HG03108 (cell line): Measurements from ENCODE around the gene OTOL1.
A peak's percentile ranks its signal among the peaks of the same experiment; 100 is the strongest.

Experiments used
- ATAC-seq: cut with Tn5 transposase; IDR thresholded peaks from one replicate; pipeline ENCODE4 v1.9.1; 2021; ENCODE audit warnings: moderate library complexity; ENCODE audit not compliant: unreplicated experiment

The OTOL1 gene

DNA sequence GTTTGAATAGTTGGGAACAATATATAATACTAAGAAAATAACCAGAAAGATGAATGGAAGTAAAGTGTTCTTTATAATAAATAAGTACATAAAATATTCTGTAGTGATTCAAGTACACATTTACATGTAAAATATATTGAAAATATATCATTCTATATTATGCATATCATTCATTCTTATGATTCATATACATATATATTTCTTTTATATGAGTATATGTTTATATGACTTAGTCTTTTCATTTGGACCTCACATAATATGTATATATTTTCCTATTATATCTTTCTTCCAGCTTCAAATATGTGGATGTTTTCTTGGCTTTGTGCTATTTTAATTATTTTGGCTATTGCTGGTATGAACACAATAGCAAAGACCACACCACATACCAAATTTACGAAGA, at the start of gene OTOL1:
OTOL1 (plus strand) TSS at position 301 of the 400 bp plus-strand sequence; CDS start at position 301, 0 bp downstream.
- ATAC-seq: no peak

DNA sequence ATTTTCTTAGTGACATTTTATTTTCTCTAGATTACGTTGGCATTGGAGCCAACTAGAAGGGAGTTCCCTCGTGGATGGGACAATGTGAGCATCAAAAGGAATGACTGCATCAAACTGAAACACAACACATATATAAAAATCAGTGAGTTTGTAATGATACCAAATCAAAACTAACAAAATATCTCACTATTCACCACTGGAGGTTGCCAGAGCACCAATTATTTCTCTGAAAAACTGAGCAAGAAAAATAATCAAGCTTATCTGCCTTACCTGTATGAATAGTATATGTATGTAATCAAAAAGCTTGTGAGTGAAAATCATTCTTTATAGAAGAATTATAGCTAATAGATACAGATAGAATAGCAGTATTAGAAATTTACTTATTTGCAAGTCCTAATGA, 46.8 kb upstream of the OTOL1 start:
- no peak for ATAC-seq

DNA sequence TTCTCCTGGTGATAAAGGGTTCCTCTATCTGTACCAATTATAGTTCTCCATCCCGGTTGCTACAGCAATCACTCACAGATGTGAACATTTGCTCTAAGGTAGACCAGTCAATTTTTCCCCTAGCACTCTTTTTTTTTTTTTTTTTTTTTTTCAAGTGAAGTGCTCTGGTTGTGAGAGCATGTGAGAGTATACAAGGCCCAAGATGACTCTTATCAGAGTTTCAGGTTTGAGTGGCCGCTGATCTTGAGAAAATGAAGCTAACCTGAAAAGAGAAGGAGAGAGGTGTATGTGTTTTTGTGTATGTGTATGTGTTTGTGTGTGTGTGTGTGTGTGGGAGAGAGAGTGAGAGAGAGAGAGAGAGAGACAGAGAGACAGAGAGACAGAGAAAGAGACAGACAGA, 44.4 kb upstream of the OTOL1 start:
- ATAC-seq: no peak

DNA sequence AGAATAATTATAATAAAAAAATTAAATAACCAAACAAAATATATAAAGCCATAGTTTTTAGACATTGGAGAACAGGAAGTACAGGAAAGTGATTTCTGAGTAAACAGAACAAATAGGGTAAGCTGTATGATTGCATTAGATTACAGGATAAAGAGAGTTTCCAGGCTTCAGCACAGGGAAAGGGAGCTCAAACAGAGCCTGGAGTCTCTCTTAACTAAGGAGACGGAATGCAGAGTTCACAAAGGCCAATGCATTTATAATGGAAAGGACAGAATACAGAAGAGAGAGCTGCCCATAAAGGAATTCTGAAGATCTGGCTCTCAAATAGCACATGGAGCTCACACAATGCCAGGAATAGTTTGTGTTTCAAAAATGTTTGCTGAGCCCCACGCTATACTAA, 42.0 kb upstream of the OTOL1 start:
- no peak for ATAC-seq

DNA sequence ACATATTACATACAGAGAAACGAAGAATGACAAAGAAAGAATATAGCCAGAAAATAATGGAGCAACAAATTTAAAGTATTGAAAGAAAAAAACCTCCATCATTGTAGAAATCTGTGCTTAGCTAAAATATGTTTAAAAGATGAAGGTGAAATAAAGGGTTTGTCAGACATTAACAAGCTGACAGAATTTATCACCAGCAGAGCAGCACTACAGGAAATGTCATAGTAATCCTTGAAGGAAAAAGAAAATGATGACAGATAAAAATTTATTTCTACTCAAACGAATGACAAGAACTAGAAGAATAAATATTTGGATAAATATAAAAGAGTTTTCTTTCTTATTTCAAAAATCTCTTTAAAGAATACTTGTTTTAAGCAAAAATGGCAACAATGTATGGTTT, 40.6 kb upstream of the OTOL1 start:
- ATAC-seq: no peak

DNA sequence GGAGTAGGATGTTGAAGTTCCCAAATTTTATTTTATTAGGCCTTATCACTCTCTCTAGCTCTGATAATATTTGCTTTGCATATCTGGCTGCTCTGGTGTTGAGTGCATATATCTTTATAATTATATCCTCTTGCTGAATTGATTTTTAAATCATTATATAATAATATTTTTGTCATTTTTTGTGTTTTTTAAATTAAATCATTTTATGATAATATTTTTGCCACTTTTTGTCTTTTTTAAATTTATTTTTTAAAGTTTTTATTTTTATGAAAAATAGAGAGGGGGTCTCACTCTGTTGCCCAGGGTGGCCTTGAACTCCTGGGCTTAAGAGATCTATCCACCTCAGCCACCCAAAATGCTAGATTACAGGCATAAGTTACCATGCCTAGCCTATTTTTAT, 34.5 kb upstream of the OTOL1 start:
- no peak for ATAC-seq

DNA sequence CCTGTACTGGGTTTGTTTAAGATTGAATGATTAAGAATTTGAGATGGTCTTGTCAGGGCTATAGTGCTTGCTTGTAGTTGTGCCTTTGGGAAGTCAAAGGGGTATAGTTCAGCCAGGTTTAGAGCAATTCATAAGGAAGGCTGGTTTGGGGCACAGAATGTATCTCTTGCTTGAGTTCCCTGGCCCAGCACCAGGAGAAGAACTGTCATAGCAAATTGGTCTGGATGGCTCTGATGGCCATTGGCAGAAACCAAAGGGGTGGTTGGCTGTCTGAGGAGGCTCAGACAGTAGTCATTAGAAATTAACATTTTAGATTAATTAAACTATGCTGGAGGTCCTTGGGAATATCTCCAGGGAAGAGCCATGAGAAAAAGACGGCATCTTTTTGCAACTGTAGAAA, 25.4 kb upstream of the OTOL1 start:
- ATAC-seq: no peak

DNA sequence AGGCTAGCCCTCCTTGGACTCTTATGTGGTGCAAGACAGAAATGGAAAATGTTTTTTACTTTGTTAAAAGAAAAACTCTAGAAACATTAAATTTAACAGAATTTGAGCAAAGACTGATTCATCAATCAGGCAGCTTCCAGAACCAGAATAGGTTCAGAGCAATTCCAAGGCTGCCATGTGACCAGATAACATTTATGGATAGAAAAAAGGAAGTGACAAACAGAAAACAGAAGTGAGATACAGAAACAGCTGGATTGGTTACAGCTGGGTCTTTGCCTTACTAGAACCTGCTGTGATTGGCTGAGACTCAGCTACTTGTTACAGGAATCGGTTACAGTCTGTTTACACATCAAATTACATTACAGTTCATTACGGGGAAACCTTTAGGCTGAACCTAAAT, 22.5 kb upstream of the OTOL1 start:
- ATAC-seq: no peak

DNA sequence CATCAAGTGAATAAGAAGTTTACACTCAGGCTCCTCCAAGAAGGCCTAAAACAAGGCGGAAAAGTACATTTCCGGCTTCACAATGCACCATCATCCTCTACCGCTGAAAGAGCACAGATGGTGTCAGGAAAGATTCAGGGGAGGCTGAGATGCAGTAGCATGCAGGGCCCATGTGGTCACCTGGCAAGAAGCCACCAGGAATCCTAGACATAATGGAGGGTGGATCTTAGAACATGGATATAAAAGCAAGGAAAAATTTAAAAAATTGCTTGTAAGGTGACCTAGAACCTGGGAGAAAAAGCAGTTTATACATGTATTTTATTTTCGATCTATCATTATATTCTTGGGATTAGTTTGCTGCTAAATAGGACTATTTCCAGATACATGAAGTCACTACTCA, 21.9 kb upstream of the OTOL1 start:
- ATAC-seq: no peak

DNA sequence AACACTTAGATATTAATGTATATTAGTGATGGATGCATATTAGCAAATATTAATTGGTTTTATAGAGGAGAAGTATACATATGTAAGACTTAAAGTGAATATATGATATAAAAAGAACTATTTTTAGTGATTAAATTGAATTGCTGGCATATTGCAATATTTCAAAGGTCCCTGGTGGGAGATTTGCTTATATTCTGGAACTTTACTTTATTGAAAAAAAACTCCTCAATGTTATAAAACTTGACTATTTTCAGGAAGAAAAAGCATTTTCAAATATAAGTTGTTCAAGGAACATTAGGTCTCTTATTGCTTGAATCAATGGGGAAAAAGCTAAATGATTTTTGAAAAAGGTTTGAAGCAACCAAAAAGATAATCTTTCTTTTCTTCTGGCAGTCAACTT, 21.4 kb upstream of the OTOL1 start:
- ATAC-seq: no peak

DNA sequence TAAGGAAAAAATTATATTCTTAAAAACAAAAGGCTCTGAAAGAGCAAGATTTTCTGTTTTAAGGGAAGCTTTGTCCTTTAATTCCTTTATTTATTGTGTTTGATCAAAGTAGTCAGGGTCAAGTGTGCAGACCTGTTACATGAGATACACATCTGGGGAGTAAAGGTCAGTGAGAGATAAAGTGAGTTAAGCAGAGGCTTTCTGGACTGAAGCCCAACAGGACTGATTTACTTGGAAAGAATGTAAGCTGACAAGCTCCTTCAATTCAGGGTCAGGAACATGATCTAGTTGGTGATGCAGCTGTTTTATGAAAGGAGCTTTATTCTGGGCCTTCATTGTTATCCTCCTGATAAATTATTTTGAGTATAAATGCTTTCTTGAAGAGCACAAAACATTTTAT, 20.7 kb upstream of the OTOL1 start:
- no peak for ATAC-seq

DNA sequence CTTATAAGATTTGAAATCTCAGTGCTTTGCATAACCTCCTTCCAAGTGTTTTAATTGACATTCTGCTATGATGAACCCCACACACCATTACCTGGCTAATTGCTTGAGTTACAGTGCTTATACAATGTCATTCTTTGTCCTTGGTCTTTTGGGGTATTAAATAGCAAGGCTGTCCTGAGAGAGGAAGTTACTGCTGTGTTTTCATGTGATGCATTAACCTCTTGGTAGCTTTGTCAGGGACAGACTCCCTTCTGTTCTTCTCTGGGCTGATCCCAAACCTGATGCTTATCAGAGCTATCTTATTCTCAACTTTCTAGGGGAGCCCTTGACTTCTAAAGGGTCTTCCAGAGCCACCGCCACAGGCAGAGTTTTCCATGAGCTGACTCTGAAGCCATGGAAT, 12.4 kb upstream of the OTOL1 start:
- no peak for ATAC-seq

DNA sequence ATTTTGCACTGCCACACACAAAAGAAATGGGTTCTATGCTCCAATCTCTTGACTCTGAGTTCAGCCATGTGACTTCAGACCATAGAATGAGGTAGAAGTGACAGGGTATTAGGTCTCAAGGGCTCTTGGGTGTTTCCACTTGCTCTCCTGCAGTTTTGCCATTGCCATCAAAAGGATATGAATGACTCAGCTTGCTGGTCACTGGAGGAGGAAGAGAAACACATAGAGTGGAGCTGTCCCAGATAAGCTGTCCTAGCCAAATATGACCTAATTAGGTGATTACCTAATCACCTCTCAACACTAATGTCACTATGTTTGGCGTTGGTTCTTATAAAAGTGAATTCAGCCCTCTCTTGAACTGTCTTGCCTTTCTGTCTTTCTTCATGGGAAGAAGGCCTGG, 8.3 kb upstream of the OTOL1 start:
- ATAC-seq: peak; percentile 40

DNA sequence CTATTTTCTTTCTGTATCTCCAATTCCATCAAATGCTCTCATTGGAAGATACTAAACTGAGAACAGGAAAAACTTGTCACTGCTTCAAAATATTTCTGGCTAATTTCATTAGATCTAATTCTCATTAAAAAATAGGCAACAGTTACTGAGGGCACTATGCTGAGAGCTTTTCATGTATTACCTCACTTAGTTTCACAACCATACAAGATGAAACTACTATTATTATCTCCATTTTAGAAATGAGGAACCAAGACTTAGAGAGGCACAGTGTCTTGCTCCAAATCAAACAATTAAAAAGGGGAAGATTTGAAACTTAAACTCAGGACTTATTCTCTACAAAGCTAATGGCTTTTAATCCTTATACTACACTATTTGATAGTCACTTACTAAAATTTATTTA, 7.2 kb upstream of the OTOL1 start:
- peak; percentile 97 for ATAC-seq

DNA sequence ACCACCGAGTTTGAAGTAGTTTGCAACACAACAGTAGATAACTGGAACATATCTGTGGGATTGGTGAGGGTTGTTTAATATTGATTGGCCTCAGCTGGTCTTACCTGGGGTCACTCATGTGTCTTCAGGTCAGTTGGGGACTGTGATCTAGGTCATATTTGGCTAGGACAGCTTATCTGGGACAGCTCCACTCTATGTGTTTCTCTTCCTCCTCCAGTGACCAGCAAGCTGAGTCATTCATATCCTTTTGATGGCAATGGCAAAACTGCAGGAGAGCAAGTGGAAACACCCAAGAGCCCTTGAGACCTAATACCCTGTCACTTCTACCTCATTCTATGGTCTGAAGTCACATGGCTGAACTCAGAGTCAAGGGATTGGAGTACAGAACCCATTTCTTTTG, 5.8 kb upstream of the OTOL1 start:
- peak; percentile 50 for ATAC-seq

DNA sequence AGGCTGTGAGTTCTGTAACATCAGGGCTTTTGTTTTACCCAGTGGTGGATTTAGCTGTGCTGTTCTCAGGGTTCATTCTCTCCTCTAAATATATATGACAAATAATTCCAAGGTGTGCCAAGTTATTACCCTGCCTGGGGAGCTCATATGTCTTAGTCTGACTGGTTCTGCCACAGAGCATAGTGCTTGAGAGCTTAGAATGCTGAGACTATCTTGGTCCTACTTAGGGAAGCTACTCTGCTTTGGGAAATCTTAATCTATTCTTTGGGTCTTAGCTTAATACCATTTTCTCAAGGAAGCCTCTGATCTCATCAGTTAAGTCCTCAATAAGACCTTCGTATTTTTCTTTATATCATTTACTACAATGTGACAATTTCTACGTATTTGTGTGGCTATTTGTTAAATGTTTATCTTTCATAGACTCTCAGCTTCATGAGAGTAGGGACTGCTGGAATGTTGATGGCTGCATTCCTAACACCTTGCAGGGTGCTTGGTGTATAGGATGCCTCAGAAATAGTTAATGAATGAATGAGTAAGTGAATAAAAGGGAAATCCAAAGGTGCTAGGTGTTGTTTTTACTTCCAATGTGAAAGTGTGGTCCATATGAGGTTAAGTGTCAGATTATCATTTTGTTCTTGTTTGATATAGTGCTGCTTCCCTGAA, 1.8 kb downstream of the OTOL1 start:
- no peak for ATAC-seq

DNA sequence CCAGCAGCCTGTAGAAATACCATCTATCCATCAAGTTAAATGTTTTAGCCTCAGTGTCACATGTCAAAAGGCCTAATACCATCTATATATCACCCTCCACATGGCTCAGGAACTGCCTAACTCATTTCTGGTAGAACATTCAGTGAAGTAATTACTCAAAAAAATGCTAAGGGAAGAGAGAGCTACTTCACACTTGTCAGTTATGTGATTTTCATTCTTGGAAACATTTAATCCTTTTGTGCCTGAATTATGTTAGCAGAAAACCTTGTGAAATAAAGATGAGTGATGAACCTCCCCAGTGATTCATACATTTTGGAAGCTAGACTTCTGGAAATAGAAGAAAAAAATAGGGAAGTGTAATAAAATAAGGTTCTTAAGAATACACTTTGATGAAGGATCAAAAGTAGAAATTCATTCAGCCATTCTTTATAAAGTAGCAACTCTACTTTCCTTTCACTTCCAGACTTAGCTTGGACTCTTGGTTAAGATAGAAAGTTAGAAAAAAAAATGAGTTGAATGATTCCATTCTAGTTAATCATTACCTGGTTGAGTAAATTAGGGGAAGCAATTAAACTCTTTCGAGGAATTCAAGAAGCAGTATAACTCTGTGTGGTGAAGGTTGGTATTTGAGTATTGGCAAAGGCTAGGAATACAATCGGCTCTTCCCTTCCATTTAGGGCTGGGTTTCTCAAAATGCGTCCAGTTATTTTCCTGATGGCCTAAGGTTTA, 3.6 kb downstream of the OTOL1 start:
- no peak for ATAC-seq

DNA sequence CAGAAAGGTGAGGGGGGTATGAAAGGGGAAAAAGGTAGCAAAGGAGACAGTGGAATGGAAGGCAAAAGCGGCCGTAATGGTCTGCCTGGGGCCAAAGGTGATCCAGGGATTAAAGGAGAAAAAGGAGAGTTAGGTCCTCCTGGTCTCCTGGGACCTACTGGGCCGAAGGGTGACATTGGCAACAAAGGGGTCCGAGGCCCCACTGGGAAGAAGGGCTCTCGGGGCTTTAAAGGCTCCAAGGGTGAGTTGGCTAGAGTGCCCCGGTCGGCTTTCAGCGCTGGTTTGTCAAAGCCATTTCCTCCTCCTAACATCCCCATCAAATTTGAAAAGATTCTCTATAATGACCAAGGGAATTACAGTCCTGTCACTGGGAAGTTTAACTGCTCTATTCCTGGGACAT, 6.7 kb downstream of the OTOL1 start:
- ATAC-seq: no peak

DNA sequence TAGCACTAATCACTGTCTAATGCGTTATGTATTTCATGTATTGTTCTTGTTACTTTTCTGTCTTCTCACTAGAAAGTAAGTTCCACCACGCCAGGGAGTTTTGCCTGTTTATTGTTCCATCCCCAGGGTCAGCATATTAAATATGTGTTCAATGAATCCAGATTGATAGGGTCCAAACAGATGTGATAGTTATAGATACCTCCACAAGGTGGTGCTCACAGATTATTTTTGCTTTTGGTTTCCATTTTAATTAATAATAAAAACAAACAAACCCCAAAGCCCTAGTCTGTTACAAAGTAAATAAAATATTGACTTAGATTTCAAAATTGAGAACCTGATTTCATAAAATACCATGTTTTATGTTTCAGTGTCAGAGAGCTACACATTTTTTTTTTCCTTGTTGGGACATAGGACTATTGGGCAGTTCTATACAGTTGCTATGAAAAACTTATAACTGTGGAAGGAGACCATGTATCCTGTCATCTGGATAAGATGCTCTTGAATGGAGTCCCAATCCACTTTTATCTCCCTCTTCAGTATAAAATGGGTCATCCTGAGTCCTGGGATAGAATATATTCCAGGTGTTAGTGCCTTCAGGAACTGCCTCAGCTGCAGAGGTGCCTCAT, 12.4 kb downstream of the OTOL1 start:
- peak; percentile 64 for ATAC-seq

DNA sequence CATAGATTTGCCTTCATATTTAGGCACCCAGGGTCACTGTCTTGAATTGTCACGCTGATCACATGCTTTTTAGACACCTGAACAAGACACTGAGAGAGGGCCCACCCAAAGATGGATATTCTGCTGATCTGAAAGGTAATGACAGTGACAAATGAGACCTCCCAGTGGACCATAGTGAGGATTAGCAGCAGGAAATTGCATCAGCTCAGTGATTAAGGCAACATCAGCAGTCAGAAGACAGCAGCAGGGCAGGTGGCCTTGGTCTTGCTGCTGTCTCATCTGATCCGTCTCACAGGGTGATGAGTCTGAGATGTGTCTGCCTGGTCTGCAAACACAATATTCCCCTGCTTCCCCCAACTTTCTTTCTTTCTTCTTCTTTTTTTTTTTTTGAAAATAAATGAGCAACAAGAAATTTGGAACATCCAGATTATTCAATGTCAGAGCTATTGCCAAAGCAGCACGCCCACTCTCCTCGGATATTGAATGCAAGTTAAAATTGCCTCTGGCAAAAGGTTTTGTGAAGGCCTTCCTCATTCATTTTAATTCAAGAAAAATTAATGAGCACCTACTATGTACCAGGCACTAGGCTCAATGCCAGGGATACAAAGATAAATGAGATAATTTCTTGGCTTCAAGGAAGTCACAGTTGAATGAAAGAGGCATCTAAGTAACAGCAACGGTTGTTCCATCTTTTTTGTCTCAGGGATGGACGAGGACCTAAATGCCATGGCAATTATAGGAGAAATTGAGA, 14.1 kb downstream of the OTOL1 start:
- ATAC-seq: no peak

DNA sequence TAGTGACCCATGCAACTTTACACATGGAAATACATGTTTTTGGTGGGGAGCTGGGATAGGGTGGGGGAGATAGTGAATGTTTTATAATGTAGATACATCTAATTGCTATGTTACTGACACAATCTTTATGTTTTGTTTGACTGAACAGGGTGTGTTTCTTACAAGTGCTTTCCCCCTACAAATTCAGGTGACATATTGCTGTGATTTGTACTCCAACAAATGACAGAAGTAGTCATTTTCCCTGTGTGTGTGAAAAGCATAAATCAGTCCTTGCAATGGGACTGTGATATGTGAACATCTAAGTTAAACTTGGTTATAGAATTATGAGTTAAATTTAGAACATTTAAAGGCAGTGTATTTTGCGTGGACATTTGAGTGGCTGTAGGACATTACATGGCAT, 27.3 kb downstream of the OTOL1 start:
- no peak for ATAC-seq

DNA sequence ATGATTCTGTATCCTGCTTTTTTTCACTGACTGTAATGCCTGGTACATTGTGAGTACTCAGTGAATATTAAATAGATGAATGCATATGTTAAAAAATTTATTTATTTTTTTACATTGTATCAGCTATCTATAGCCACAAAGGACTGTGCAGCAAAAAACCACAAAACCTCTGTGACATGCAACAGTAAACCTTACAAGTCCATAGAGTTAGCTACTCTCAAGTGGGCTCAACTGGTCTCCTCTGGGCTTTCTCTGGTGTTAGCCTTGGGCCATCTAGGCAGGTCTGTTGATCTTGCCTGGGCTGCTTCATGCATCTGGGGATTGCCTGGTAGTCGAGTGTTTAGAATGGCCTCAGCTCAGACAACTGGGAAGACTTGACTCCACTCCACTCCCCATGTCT, 35.3 kb downstream of the OTOL1 start:
- ATAC-seq: no peak
